Activated T-cell treated with anti-CD3 and anti-CD28 coated beads, Interleukin-2, amount 50 U/mL, for 48 hours (primary cell): ENCODE measurements around the gene CD160.
"Not testable (repeated sequence)": the region's sequence is repeated elsewhere in the genome, so short reads cannot be mapped to it uniquely, and the experiment has no call there.

Experiments
- DNase-seq, 2 experiments: peaks; one replicate each; pipeline ENCODE4 v3.0.0-alpha.2; 2020

CD160 gene, protein sequence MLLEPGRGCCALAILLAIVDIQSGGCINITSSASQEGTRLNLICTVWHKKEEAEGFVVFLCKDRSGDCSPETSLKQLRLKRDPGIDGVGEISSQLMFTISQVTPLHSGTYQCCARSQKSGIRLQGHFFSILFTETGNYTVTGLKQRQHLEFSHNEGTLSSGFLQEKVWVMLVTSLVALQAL

DNA sequence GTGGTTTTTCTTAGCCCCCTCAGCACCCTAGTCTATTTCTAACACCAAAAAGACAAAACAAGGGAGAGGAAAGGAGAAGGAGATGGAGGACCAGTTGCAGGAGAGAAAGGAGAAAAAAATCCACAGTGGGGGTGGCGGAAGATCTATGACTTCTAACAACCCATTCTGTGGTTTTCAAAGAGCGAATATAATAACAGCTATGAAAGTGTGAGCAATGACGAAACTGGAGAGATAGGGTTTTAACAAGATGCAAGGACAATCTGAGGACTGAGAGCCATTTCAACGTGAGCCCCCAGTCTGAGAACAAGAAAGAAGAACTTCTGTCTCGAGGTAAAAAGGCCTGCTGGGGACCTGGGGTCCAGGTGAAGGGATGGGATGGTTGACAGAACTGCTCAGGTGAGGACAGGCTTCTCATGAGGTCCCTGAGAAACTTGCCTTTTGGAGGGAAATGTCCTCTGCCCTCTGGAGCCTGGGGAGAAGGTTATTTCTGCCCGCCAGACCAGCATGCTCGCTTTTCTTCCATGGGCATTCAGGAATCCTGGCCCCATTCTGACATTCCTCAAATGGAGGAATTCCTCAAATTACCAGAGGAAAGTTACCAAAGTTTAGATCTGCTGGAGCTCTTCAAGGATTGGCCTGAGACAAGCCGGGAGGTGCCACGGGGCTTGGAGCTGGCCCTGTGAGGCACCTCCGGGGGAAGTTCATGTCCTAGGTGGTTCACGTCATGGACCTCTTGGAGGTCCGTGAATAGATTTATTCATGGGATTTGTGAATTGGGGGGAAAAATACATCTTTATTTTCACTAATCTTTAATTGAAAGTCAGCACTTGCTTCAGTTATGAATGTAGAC, at the start of gene CD160:
TSS of gene CD160 (plus strand) at position 270 of the 850 bp plus-strand sequence. CDS start 8,829 bp downstream, outside the sequence.
- peak; percentile 27 to 35 for DNase-seq

DNA sequence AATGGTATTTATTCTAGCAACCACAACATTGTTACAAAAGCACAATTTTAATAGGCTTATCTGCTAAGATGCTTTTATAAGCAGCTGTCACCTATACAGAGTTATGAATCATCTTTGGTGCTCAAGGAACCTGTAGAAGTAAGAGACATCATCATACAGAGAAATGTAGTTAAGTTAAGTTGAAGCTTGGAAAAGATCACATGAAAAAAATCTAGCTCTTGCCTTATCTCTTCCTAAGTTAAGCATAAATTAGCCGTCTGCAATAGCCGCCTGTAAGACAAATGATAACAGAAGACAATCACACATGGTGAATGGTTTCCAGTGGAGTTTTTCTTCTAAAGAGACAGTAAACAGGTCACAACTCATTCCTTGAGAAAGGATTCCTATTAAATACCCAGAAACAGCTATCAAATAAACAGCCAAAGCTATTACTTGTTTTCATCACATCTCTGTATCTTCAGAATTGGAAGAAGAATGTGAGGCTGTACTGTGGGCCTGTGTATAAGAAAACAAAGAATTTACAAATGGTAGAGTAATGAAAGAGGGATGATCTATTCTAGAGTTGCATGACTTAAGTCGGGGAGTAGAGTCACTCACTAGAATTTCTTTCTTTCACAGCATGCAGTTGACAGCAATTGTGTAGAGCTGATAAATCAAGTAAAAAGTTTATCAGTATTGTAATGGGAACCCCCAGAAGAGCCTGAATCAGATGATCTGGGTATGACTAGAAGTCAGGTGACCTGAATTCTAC, 48.1 kb upstream of the CD160 start:
- not testable (repeated sequence) for DNase-seq

DNA sequence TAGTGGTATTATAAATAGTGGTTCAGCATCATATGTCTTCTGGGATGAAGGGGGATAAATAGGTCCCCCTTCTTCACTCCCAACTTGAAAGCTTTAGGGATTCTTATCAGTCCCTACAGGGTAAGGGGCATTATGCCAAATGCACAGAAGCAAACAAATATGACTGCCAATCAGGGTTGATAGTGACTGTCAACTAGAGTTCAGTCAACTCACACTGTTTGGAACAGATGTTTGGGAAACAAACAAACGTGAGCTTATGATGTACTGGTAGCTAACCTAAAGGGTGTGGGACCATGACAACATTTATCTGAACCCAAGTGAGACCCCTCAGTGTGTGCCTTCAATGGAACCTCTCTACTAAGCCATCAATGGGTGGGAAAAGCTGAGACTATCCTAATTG, 46.1 kb upstream of the CD160 start:
- not testable (repeated sequence) for DNase-seq

DNA sequence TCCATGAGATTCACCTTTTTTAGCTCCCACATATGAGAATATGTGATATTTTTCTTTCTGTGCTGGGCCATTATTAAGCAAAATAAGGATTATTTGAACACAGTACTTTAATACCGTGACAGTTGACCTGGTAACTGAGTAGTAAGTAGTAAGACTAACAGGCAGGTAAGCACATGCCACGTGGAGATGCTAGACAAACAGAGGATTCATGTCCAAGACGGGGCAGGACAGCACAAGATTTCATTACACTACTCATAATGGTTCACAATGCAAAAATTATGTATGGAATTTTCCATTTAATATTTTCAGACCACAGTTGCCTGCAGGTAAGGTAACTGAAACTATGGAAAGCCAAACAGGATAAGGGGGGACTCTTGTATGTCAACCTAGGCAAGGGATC, 34.4 kb upstream of the CD160 start:
- not testable (repeated sequence) for DNase-seq

DNA sequence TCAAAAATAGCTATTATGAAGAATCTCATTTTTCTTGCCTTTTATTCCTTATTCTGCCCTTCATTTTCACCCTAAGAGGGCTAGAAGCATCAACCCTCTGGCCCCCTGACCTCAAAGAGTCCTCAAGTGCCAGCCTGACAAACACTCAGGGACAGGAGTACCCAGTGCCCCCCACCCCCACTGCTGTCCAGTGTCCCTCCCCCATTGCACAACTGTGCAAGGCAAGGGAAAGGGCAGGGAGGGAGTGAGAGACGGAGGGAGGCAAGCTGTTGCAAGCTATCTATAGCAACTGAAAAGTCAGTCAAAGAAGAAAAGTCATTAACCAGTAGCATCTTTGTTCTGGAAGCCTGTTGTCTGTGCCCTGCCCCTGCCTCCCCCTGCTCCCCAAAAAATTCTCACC, 33.2 kb upstream of the CD160 start:
- DNase-seq, result not testable (repeated sequence)

DNA sequence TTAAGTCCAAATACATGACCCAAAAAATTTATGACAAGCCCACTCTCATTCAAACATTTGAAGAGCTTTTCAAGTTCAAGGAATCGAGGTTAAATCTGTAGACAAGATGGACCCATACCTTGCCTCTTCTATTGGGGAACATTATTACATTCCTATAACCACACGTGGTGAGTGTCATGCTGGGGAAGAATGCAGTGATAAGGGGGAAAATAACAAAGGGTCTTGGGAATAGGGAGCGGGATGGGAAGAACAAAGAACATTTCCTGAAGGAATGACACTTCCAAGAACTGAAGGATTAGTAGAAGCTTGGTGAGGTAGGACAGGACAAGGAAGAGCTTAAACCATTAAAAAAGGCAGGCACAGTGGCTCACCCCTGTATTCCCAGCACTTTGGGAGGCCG, 31.0 kb upstream of the CD160 start:
- DNase-seq, result no peak

DNA sequence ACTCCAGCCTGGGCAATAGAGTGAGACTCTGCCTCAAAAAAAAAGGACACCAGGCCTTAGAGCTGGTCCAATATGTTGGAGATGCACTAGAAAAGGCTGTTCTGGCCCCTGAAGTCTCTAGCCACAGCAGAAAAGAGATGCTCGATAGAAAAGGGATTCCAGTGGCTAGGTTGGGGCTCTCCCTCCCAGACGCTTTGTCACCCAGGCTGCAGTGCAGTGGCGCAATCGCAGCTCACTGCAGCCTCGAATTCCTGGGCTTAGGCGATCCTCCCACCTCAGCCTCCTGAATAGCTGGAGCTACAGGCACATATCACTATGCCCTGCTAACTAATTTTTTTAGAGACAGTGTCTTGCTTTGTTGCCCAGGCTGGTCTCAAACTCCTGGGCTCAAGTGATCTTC, 30.4 kb upstream of the CD160 start:
- no peak for DNase-seq

DNA sequence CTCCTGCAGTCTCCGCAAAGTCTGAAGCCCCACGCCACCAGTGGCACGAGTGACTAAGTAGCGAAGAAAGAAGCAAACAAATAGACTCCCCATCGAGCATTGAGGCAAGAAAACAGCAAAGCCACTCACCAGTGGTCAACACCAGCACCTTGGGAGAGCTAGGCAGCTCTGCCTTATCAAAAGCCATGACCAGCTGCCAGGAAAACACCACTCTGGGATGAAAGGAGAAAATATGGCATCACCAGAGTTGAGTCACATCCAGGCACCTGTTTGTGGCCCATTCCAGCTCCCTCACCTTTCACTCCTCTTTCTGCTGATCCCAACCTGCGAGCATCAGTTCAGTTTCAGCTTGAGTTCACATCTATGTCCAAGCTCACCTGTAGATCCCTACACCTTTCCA, 29.4 kb upstream of the CD160 start:
- DNase-seq, result no peak

DNA sequence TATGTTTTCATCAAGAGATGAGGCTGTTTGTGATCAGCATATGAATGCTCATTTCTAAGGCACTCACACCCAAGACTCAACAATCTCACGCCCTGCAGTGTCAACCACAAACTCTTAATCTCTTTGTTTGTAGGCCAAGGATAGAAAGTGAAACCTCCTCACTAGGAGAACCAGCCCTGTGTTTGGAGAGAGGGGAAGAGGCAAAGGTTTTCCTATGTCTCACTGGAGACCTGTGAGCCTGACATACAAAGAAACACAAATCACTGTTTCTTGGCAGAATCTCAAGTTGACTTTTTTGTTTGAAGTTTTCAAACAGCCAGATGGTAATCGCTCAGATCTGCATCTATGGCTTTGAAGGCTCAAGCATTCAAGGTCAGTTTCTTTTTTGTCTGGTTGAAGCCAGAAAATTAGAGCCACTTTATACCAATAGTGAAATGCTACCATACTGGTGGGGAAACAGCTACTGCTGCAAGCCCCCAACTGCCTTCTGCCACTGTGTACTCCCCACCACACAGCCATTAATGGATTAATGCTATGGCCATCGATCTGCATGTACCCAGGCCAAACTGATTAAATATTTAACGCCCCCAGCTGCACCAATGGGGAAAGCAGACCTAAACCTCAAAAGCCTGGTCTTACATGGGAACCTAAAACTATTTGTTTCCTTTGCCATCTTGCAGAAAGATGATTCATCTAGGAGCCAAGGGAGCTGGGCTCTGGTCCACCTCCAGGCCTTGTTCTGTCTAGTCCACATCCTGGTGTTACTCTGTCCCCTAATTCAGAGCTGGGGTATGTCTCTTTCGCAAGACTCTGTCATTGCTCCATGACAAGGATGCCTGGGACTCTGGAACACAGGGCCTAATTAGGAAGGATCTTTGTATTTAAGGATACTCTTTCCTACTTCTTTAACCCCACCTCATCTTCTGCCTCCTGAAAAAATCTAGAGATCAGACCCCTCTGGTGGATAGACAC, 28.4 kb upstream of the CD160 start:
- DNase-seq, result no peak

DNA sequence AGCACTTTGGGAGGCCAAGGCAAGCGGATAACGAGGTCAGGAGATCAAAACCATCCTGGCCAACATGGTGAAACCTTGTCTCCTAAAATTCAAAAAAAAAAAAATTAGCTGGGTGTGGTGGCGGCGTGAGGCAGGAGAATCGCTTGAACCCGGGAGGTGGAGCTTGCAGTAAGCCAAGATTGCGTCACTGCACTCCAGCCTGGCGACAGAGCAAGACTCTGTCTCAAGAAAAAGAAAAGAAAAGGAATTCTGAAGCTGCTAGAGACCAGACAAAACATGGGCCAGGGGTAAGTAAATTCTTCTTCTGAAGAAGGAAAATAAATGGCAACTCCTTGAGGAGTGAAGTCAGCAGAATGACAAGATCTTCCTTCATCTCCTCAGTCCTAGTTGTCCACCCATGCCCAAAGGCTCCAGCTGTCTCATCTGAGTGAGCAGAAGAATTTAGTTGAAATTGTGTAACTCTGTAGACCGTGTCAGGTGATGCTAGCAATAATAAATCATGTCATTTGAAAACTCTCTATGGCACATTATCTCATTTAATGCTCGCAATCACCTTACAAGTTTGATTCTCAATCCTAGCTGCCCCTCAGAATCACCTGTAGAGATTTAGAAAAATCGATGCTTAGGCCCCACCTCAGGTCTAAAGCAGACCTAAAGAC, 26.4 kb upstream of the CD160 start:
- no peak for DNase-seq

DNA sequence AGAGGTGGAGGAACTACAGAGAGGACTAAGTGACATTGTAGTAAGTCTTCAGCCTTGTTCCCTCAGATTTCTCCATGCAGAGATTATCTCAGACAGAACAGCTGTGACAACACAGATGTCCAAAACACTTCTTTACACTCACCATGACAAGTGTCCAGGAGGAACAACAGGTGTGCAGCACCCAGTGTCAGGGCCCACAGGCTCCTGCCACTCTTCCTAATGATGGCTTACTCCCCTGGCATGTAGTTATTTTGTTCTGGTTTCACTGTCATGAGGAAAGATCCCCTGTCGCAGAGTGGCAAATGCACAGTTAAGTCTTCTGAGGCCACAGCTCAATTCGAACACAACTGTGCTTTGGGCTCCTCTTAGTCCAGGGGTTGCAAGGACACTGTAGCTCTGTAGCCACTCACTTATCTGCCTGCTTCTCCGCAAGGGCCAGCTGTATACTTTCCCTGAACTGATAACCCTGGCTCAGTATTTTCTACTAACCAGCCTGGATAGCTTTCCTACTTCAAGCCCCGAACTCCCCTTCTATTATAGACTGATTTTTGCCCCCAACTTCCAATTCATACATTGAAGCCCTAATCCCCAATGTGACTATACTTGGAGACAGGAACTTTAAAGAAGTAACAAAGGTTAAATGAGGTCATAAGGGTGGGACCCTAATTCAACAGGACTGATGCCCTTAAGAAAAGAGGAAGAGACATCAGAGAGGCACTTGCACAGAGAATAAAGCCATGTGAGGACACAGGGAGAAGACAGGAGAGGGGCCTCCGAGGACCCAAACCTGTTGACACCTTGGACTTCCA, 23.3 kb upstream of the CD160 start:
- DNase-seq, result no peak

DNA sequence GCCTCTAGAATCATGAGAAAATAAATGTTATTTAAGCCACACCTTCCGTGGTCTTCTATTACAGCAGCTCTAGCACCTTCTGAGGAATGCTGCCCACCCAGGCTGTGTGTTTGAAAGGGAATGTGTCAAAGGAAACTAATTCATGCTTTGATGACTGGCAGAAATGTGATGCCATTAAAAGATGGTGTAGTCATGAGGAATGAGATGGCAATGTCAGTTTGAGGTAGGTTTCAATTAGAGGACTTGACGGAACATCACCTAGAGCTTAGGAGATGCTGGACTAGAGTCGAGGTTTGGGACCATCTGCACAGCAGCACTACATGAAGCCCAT, 22.7 kb upstream of the CD160 start:
- no peak for DNase-seq

DNA sequence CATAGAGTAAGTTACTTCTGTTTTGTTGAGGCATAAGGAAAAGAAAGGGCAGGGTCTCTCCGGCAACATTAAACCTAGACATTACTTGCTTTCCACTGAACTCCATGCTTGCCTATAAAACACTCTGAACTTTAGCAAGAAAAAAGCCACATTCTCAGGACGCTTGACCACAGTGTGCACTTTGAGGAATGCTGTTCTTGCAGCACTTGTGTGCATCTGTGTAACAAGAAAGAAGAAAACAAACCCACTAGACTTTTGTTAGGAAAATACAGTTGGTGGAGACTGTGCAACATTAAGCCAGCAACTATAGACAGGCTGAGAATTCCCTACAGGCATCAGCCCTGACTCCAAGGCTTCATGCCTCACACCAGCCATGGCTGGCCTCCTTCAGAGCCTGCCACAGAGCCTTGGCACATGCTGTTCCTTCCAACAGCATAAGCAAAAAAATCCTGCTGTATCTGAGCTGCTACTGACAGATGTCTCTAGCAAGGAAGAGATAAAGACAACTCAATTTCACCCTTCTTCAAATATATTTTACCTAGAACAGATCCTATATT, 17.9 kb upstream of the CD160 start:
- DNase-seq, result no peak

DNA sequence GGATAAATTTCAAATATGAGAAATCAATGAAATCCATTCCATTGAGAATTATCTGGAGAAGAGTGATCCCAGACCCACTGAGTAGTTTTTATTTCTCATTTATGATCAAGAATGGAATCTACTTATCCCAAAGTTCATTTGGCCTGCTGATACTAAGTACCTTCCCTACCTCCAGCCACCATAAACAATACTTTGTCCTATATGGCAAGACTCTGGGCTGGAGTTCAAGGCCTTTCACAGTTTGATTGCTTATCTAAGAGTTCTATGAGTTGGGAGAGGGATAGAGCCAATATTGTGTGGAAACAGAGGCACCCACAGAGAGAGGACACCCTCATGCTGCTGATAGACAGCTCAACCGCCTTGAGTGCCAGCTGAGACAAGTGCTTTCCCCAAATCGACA, 17.2 kb upstream of the CD160 start:
- no peak for DNase-seq

DNA sequence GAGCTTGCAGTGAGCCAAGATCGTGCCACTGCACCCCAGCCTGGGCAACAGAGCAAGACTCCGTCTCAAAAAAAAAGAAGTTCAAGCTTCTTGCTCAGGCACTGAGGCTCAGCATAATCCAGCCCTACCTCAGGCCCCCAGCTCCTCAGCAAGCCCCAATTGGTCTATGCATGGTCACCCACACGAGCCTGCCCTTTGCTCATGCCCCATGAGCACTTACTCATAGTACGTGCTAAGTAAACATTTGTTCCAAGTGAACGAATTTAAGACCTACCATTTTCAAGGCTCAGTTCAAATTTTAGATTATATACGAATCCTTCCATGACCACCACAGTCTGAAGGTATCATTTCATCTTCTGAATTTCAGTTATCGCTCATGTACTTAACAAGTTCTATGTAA, 16.5 kb upstream of the CD160 start:
- DNase-seq, result no peak

DNA sequence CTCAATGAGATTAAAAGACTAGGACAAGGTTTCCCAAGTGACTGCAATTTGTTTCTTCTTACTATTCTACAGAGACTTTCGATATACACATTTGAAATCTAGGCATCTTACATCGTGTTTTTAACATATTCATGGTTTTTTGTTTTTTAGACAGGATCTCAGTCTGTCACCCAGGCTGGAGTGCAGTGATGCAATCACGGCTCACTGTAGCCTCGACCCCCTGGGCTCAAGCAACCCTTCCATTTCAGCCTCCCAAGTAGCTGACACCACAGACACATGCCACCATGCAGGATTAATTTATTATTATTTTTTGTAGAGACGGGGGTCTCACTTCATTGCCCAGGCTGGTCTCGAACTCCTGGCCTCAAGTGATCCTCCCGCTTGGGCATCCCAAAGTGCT, 13.7 kb upstream of the CD160 start:
- DNase-seq, result no peak

DNA sequence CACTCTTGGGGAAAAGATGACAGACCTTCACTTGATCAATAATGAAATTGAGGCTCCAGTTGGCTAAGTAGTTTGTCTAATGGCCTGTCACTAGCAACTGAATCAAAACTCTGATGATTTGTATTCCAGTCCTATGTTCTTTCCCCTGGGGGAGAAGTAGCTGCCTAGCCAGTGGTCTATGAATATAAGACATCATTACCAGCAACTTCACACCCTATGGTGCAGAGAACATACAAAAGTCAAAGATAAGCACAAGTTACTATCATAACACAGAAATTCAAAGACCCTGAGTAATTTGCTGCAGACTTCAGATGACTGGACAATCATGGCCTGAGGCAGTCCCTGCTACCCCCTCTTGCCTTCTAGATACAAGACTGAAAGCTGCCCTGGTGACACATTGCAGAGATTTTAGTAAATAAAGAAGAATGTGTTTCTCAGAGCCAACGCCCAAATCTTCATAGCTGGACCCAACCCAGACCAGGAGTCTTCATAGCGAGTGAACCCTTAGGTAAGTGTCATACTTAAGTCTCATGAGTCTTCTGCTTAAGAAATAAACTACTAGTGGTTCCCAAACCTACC, 13.1 kb upstream of the CD160 start:
- no peak for DNase-seq

DNA sequence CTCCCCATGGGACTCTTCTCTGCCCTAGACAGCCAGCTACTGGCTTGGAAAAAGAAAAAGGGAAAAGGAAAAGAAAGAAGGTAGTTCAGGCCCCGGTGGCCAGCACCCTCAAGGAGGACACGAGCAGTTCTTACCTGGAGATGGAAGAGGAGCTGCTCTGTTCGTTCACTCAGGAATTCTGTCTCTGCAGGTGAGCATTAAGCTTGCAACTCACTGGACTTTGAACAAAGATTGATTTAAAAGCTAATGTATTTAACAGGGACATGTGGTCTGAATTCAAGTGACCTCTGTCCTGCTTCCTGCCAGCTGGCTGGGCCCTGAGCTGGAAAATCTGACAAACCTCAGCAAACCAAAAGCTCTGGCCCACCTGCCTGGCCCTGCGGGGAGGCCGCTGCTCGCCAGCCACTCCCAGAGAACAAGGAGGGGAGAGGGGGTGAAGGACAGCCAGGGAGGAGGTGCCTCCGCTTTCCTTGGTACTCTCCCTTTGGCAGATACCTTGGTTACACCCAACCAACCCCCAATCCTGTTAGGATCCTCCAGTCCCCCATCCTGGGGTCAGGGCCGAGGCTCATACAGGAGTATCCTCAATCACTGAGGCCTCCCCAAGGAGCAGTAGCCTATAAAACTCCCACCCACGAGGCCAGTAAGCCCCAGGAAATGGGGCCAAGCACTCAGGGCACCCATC, 12.0 kb upstream of the CD160 start, which contains the start of gene PDZK1:
TSS of gene PDZK1 (minus strand) at position 186 of the 685 bp plus-strand sequence. CDS start 19,347 bp downstream, outside the sequence.
- DNase-seq, result no peak

DNA sequence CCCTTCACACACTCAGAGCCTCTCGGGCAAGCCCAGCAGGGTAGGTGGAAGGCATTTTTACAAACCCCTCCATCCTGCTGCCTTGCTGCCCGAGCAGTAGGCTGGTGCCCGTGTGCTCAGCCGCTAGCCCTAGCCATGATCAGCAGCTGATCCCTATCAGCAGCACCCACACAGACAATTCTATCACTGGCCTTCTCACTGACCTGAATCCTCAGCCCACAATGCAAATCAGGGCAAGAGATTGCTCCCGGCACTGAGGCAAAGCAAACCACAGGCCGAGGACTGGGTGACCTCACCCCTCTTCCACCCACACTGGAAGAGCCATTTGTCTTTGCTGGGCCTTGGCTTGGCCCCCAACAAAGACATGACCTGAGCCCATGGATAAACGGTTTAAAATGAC, 11.2 kb upstream of the CD160 start:
- DNase-seq, result no peak
